GM12873 (cell line): ENCODE measurements around the gene LAMA2.

Experiments used
- TF ChIP-seq, protein P1 (sequence below): IDR thresholded peaks from 2 replicates; pipeline ENCODE4 v1.5.1; 2012; ENCODE audit warnings: low read depth, mild to moderate bottlenecking, moderate library complexity, low read length, control low read depth; ENCODE audit not compliant: insufficient read depth; ENCODE audit errors: missing control alignments

LAMA2 gene

DNA sequence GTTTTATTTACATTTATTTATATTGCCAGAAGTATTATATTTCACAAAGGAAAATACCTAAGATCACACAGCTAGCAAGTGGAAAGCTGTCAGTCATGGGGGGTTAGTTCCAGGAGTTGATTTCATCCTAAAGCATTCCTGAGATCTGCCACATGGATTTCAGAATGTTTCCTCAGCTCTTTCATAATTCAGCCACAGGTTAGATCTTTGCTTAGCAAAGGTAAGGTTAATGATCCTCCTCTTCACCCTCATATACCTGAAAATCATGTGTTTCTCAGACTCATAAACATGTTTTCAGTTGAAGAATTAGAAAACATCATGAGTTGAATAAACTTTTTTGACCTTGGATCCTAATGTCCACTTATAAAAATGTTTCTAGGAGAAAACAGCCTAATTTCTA is 611.6 kb downstream of the LAMA2 start:
- TF ChIP-seq, protein P1, sequence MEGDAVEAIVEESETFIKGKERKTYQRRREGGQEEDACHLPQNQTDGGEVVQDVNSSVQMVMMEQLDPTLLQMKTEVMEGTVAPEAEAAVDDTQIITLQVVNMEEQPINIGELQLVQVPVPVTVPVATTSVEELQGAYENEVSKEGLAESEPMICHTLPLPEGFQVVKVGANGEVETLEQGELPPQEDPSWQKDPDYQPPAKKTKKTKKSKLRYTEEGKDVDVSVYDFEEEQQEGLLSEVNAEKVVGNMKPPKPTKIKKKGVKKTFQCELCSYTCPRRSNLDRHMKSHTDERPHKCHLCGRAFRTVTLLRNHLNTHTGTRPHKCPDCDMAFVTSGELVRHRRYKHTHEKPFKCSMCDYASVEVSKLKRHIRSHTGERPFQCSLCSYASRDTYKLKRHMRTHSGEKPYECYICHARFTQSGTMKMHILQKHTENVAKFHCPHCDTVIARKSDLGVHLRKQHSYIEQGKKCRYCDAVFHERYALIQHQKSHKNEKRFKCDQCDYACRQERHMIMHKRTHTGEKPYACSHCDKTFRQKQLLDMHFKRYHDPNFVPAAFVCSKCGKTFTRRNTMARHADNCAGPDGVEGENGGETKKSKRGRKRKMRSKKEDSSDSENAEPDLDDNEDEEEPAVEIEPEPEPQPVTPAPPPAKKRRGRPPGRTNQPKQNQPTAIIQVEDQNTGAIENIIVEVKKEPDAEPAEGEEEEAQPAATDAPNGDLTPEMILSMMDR: no peak

DNA sequence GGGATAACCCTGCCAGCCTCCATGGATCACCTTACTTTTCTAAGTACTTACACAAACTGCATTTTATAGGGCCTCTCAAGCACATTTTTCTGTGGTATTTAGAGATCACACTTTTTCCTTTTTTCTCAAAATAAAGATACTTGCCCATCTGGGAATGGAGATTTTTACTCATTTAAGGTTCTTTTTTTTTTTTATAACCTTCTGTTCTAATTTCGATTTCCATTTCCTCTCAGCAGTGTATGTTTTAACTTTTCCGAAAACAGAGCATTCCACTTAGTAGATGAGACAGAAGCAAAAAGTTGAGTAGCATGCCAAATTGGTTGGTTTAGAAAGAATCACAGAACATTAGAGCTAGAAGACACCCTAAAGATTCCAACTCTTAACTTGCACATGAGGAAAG is 612.7 kb downstream of the LAMA2 start:
- TF ChIP-seq, protein P1: no peak

DNA sequence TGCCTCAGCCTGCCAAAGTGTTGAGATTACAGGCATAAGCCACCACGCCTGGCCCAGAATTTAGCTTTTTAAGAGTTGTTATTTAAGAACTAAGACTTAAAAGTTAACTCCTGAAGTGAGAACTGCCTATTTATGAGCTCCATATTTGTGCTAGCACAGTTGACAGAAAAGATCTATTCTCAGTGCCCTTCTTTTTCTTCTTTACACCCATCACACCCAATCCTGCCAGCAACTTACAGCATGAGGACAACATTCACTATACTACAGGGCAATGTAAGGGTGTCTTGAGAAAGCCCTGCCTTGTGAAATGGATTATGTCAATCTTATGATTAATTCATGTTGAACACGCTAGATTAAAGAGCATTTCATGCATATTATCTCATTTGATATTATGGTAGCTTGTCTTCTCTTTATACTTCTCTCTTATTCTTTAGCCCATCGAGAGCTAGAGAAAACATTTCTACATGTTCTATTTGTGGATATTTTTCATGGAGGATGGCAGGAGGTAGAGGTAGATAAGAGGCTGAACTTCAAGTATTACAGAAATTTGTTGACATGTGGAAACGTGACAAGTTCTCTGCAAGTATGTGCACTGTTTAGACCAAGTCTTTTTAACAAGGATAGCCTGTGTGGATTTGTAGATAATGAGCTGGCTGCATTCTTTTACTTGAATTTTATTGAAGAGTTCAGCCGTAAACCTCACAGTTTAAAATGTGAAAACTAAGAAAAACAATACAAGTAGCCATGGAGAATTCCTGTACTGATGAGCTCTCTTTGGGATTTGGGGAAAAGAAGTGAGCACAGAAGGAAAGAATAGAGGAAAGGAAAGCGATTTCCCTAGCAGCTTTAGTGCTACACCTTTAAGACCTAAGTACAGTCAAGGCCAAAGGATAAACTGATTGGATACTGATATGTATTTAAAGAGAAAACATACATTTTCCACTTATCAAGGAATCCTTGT is 614.8 kb downstream of the LAMA2 start:
- TF ChIP-seq, protein P1: no peak

DNA sequence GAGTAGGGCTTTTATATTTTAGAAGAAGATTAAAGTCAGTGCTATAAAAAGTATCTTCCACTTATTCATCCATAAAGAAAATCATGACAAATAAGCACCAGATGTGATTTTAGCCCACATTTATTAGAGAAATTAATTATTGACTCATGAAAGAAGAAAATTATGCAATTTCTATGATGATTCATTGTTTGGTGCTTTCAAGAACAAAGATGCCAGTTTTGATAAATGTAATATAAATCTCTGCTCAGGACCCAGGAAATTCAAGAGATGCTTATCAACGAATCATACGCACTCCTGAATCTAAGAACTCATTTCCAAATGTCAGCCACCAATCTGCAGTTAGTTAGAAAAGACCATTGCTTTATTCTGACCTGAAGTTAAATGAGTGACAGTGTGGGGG is 615.6 kb downstream of the LAMA2 start:
- TF ChIP-seq, protein P1: no peak

DNA sequence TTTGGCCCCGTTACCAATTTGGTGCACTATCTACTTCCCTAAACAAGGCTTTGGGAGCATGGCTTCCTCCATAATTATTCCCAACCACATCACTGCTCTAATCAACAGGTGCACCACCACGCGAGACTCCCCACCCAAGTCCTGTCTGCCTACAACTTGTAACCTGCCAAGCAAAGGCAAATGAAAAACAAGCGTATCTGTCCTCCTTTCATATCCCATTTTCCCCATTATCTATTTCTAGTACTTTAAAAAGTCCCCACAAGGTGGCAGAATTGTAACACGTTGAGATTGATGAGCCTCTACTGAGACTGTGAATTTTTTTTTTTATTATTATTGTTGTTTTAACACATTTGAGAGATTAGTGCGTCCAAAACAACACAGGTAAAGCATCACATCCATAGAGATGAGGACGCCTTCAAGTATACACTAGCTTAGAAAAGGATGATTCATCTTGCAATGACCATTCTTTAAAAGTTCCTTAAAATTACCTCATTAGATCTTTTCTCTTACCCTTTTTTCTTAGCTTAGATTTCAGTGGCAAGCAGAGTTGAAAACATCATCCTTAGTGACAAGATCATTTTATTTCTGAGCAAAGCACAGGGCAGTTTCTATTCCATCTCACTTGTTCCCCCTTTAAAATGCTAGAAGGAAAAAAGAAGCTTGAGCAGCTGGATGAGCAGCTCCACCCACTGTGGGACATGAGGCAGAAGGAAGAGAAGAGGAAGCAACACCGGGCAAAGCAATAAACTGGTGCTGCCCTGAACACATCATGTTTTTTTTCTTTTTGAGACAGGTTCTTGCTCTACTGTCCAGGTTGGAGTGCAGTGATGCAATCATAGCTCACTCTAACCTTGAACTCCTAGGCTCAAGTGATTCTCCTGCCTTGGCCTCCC is 616.3 kb downstream of the LAMA2 start:
- TF ChIP-seq, protein P1: peak; percentile 51

DNA sequence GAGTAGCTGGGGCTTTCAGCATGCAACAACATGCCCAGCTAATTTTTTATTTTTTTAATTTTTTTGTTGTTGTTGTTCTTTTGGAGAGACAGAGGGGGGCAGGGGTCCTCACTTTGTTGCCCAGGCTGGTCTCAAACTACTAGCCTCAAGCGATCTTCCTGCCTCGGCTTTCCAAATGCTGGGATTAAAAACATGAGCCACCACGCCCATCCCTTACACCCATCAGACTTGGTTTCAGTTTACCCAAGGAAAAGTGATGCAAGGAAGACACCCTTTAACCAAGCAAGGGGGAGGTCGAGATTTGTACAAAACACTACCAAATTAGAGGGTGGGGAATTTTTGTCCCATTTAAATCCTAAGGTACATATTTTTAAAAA is 616.9 kb downstream of the LAMA2 start:
- TF ChIP-seq, protein P1: no peak
